ENCODE measurements around the gene SLC28A1.

Gene SLC28A1

GRCh38 chr15:84836844-84837243 is 47.6 kb upstream of the SLC28A1 start:
- H3K79me2 ChIP-seq (ENCODE audit: insufficient read depth, low read length), result no peaks in the 10 kb centered on the region
- H3K27me3 ChIP-seq (ENCODE audit: insufficient read depth, low read length, poor library complexity), result peaks cover 10% of the 10 kb centered on the region
- no peak overlapping the region for H3K27ac ChIP-seq (ENCODE audit: low read length)
- H3K4me2 ChIP-seq (ENCODE audit: insufficient read depth, low read length), result no peak overlapping the region
- no peak overlapping the region for H3K4me3 ChIP-seq (ENCODE audit: low read depth in 1 of 2, low read length in 2 of 2)
- no peaks in the 10 kb centered on the region for H3K36me3 ChIP-seq (ENCODE audit: insufficient read depth, low read length)
- H3K9ac ChIP-seq (ENCODE audit: low read depth, low read length), result no peak overlapping the region
- H4K20me1 ChIP-seq (ENCODE audit: insufficient read depth, low read length), result no peaks in the 10 kb centered on the region
- H2AFZ ChIP-seq (ENCODE audit: low read depth, low read length), result no peak overlapping the region
- ATAC-seq (ENCODE audit: insufficient read depth, low read depth), result no peak
- no peak for DNase-seq
- no peaks in the 10 kb centered on the region for H3K4me1 ChIP-seq (ENCODE audit: insufficient read depth, low read length)
- TF ChIP-seq EZH2 (IDR thresholded peaks at IDR 0.05; ENCODE audit: borderline replicate concordance, low read depth, low read length, severe bottlenecking) (no peak), CTCF (IDR thresholded peaks at IDR 0.05; ENCODE audit: borderline replicate concordance, extremely low read depth, low read length, poor library complexity, severe bottlenecking) (no peak)
- no peaks in the 10 kb centered on the region for H3K9me3 ChIP-seq (ENCODE audit: insufficient read depth, low read length, severe bottlenecking)

- Histone ChIP-seq H3K9me3 (ENCODE audit: insufficient read depth, low read length, severe bottlenecking) (no peaks in the 10 kb centered on the region), H3K27me3 (ENCODE audit: insufficient read depth, low read length, poor library complexity) (no peaks in the 10 kb centered on the region), H4K20me1 (ENCODE audit: insufficient read depth, low read length) (no peaks in the 10 kb centered on the region), H3K4me2 (ENCODE audit: insufficient read depth, low read length) (no peak overlapping the region), H2AFZ (ENCODE audit: low read depth, low read length) (no peak overlapping the region), H3K79me2 (ENCODE audit: insufficient read depth, low read length) (no peaks in the 10 kb centered on the region), H3K36me3 (ENCODE audit: insufficient read depth, low read length) (no peaks in the 10 kb centered on the region), H3K9ac (ENCODE audit: low read depth, low read length) (no peak overlapping the region), H3K27ac (ENCODE audit: low read length) (no peak overlapping the region), H3K4me1 (ENCODE audit: insufficient read depth, low read length) (no peaks in the 10 kb centered on the region), H3K4me3 (ENCODE audit: low read depth in 1 of 2, low read length in 2 of 2) (no peak overlapping the region)
- ATAC-seq (ENCODE audit: insufficient read depth, low read depth), result no peak
- no peak for DNase-seq
- TF ChIP-seq CTCF (IDR thresholded peaks at IDR 0.05; ENCODE audit: borderline replicate concordance, extremely low read depth, low read length, poor library complexity, severe bottlenecking), result no peak
- no peak for TF ChIP-seq EZH2 (IDR thresholded peaks at IDR 0.05; ENCODE audit: borderline replicate concordance, low read depth, low read length, severe bottlenecking)
Observed at GRCh38 chr15:84839714-84840113, 44.7 kb upstream of the SLC28A1 start.

- Histone ChIP-seq H3K27me3 (ENCODE audit: insufficient read depth, low read length, poor library complexity) (no peaks in the 10 kb centered on the region), H3K4me2 (ENCODE audit: insufficient read depth, low read length) (no peak overlapping the region), H3K4me1 (ENCODE audit: insufficient read depth, low read length) (no peaks in the 10 kb centered on the region), H3K36me3 (ENCODE audit: insufficient read depth, low read length) (no peaks in the 10 kb centered on the region), H3K27ac (ENCODE audit: low read length) (no peak overlapping the region), H2AFZ (ENCODE audit: low read depth, low read length) (no peak overlapping the region), H3K9me3 (ENCODE audit: insufficient read depth, low read length, severe bottlenecking) (no peaks in the 10 kb centered on the region), H4K20me1 (ENCODE audit: insufficient read depth, low read length) (no peaks in the 10 kb centered on the region), H3K9ac (ENCODE audit: low read depth, low read length) (no peak overlapping the region), H3K4me3 (ENCODE audit: low read depth in 1 of 2, low read length in 2 of 2) (no peak overlapping the region), H3K79me2 (ENCODE audit: insufficient read depth, low read length) (no peaks in the 10 kb centered on the region)
- no peak for DNase-seq
- no peak for ATAC-seq (ENCODE audit: insufficient read depth, low read depth)
- TF ChIP-seq EZH2 (IDR thresholded peaks at IDR 0.05; ENCODE audit: borderline replicate concordance, low read depth, low read length, severe bottlenecking) (no peak), CTCF (IDR thresholded peaks at IDR 0.05; ENCODE audit: borderline replicate concordance, extremely low read depth, low read length, poor library complexity, severe bottlenecking) (no peak)
Observed at GRCh38 chr15:84840255-84840654, 44.2 kb upstream of the SLC28A1 start.

All from DND-41 (cell line).